Activated CD8-positive, alpha-beta memory T cell treated with anti-CD3 and anti-CD28 coated beads for 48 hours (primary cell): Measurements from ENCODE around the gene NUDT9.
"Not testable (repeated sequence)": the region's sequence is repeated elsewhere in the genome, so short reads cannot be mapped to it uniquely, and the experiment has no call there.

Experiments used
- DNase-seq, 3 experiments: peaks; one replicate each; pipeline ENCODE4 v3.0.0-alpha.2; 2020; ENCODE audit warnings: low read depth in 2 of 3, low spot score in 2 of 3

NUDT9 gene

GRCh38 chr4:87461281-87461700 lies 38.9 kb downstream of the NUDT9 start:
- DNase-seq: no peak

DNA sequence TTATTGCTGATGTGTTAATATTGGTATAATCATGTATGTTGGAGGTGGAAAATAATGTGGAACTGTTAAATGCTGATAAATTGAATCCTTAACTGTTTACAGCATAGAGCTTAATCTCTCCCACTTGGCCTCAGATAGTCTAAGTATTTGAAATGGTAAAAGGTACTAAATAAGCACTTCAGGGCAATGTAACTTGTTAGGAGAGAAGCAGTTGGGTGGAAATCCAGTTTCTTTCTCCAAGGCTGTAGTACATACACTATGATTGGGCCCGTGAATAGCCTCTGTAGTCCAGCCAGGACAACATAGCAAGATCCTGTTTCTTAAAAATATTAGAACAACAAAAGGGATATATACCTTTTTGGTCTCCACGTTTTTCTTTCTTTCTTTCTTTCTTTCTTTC lies 39.7 kb downstream of the NUDT9 start:
- no peak for DNase-seq

- no peak for DNase-seq
These were observed 43.5 kb downstream of the NUDT9 start for GRCh38 chr4:87465739-87466366.

DNA sequence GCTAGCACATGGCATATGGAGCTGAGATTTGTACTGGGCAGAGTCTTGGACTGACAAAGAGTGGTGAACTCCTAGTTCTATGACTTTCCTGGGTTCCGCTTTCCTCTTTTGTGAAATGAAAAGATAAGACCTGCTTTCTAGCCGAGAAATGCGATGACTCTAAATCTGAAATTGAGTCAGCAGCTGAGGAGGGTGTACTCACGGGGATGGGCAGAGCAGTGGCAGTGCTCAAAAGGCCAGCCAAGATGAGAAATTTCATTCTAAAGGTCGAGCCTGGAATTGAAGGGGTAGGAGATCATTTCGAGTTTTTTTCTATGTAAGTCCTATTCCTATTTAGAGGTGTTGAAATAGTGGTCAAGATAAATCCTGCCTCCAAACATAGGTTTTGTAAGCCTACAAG lies 47.0 kb downstream of the NUDT9 start:
- DNase-seq: no peak

DNA sequence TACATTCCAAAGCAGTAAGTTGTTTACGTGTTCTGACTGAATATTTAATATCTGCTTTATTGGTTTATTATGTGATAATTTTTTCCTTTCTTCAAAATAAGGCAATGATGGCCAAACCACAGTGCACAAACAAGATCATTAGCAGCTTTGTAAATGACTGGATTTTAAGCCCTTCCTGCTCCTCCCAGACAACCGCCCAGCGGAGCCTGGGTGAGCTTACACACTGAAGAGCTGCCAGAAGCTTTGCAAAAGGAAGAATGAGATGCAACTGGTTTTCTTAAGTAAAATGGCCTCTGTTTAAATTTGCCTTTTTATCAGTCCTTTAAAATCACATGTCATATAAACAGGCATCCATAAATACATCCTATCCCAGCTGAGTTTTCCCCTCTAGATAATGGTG lies 54.6 kb downstream of the NUDT9 start:
- no peak for DNase-seq

DNA sequence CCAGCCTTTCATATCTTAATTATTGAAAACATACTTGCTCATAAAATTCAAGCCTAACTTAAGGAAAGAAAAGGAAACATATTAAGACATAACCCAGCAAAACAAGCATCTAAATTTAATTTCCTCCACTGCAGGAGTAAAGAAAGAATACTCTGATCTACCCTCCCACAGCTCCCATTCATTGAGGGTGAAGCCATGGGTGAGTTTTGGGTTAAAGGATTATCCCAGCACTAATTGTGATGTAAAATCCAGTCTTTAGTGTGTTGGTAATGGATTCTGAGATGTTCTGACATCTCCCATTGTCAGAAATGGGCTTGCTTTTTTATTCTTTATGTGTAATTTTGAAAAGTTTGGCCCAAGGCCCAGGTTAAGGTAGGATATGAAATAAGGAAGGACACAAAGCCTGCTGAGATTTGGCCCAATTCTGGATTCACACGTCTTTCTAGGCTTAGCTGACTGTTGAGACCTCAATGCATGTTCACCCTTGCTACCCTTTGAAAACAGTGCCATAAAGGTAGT lies 56.4 kb downstream of the NUDT9 start:
- DNase-seq: no peak

DNA sequence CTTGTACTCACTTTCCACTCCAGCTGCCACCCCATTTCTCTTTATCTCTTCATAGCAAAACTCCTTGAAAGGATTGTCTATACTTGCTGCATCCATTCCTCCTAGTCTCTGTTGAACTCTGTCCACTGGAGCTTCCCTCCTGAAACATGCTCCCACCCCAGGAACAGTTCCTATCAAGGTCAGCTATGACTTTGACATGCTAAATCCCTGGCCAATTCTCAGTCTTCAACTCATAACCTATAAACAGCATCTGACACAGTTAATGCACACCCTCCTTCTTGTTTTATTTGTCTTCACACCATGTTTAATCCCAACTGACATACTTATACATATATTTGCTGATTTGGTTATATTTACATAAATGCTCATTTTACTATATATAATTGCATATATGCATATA lies 59.0 kb downstream of the NUDT9 start:
- DNase-seq: no peak

GRCh38 chr4:87483247-87483646 lies 60.9 kb downstream of the NUDT9 start:
- not testable (repeated sequence) for DNase-seq

DNA sequence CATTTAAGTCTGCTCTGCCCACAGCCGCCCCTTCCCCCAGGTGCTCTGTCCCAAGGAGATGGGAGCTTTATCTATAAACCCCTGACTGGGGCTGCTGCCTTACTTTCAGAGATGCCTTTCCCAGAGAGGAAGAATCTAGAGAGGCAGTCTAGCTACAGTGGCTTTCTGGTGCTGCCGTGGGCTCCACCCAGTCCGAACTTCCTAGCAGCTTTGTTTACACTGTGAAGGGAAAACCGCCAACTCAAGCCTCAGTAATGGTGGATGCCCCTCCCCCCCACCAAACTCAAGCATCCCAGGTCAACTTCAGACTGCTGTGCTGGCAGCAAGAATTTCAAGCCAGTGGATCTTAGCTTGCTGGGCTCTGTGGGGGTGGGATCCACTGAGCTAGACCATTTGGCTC lies 66.3 kb downstream of the NUDT9 start:
- DNase-seq: not testable (repeated sequence)

GRCh38 chr4:87489678-87490077 lies 67.3 kb downstream of the NUDT9 start:
- DNase-seq: no peak

DNA sequence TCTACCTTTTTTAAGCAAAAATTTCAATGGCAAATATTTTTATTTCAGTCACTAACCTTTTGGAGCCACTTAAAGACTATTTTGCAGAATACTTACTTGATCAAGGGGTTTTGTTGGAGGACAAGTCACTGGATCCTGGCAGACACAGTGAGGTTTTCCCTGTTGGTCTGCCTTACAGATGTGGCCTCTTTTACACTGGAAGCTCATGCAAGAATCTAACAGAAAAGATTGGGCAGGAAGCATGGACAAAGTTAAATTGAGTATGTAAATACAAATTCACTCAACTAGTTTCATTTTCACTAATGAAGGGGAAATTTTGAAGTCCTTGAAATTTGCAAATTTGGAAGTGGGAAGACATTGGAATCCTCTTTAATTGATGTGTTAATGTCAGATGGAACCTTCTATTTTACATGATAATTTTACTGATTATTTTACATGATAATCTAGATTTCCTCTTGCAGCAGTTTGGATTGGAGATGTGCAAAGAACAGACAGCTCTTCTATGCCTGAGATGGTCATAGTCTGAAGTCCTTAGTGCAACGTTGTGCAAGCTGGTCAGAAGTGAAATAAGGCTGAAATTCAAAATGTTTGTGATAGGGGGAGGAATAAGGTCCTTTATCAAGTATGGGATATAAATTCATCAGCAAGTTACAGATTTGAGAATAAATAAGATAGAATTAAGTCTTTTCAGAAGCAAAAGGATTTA lies 68.4 kb downstream of the NUDT9 start:
- DNase-seq: no peak

GRCh38 chr4:87491436-87491835 lies 69.1 kb downstream of the NUDT9 start:
- no peak for DNase-seq

DNA sequence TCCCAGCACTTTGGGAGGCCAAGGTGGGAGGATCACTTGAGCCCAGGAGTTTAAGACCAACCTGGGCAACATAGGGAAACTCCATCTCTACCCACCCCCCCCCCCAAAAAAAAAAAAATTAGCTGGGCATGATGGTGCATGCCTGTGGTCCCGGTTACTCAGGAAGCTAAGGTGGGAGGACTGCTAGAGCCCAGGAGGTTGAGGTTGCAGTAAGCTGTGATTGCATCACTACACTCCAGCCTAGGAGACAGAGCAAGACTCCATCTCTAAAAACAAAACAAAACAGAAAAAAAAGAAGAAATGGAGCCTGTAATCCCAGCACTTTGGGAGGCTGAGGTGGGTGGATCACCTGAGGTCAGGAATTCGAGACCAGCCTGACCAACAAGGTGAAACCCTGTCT lies 69.5 kb downstream of the NUDT9 start:
- not testable (repeated sequence) for DNase-seq

- DNase-seq: no peak
These were observed 70.7 kb downstream of the NUDT9 start for GRCh38 chr4:87493115-87493514.

GRCh38 chr4:87497159-87497558 lies 74.8 kb downstream of the NUDT9 start:
- no peak for DNase-seq

- DNase-seq: no peak
These were observed 75.2 kb downstream of the NUDT9 start for GRCh38 chr4:87497578-87497977.

GRCh38 chr4:87498446-87498900 lies 76.1 kb downstream of the NUDT9 start:
- DNase-seq: no peak

DNA sequence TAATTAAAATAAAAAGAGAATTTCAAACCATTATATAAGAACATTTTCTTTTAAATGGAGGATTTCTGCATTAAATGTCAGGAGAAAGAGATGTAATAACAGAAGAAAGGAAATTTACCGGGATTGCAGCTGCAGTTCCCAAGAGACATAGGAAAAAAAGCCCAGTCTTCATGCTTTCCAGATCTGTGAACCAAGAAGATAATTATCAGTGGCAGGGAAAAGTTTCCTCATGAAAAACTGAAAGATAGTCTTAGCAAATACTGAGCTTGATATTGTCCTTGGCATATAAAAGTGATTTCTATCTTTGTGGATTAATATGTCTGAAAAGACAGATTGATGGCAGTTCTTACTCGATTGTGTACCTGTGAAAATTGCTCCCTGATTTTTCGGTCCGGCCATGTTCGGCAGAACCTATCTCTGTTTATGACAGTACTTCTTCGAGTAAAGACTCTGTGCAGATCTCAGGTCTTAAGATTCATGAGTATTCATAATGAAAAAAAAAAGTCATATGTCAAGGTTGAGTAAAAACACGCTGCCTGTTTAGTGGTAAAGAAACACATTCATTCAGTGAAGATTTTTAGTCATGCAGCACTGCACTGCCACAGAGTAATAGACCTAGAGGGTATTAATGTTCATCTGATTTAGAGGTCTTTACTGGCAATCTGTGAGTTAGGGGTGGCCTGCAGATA lies 77.2 kb downstream of the NUDT9 start:
- DNase-seq: no peak

DNA sequence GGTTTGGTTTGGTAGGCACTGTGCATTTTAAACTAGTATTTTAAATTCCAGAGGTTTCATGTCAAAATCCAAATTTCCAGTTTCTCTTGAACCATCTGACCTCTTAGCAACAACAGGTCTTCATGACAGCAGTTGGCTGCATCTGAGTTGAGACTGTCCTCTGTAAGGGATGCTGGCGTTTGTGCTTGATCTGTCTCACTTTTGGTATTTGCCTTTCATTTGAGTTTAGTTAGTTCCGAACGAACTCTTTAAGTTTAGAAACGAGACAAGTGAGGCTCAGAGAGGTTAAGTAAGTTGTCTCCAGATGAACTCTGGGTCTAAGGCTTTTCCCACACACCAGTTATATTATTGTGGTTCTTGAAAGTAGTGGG lies 77.7 kb downstream of the NUDT9 start:
- DNase-seq: no peak

GRCh38 chr4:87502580-87503238 lies 80.3 kb downstream of the NUDT9 start:
- no peak for DNase-seq

GRCh38 chr4:87505862-87506261 lies 83.5 kb downstream of the NUDT9 start:
- no peak for DNase-seq
